PC-3 (cell line): ENCODE results near the gene EPG5. TPM values are rescaled to one million over a fixed set of nuclear protein-coding genes. Genes with fewer than 3 reads are reported as not detected.

Experiments used
- ATAC-seq: fragments of 200-7000 bp; cut with Tn5 transposase; 2 replicates; pipeline ENCODE4 v1.9.1; 2020; ENCODE audit warnings: mild to moderate bottlenecking, moderate library complexity
- BruUV-seq: library from RNA; stranded (reverse); fragments of 400-500 nt; replicated peaks from 2 replicates; lab custom pipeline; 2021; lab: Mats Ljungman, UMichigan
- CTCF ChIA-PET: fragments of 300-600 bp; sonication (Branson Sonifier 250); formaldehyde crosslinking; loops from one replicate; lab custom pipeline; 2022; ENCODE audit warnings: antibody characterized with exemption; lab: Charles Lee
- POLR2A ChIA-PET: fragments of 300-600 bp; sonication (Branson Sonifier 250); formaldehyde crosslinking; loops from one replicate; lab custom pipeline; 2022; ENCODE audit warnings: antibody characterized with exemption; ENCODE audit not compliant: unreplicated experiment; lab: Charles Lee
- DNase-seq: peaks from one replicate; pipeline ENCODE4 v3.0.0-alpha.2; 2015
- H2AFZ ChIP-seq: fragments of 300-600 bp; sonication (generic); 2 replicates; pipeline ENCODE4 v1.6.0; 2016; ENCODE audit warnings: antibody characterized with exemption, low read length
- H3F3A ChIP-seq: fragments of 300-600 bp; sonication (generic); one replicate; pipeline ENCODE4 v1.6.0; 2017; ENCODE audit warnings: antibody characterized with exemption, low read length, control low read depth, mild to moderate bottlenecking; ENCODE audit not compliant: unreplicated experiment
- H3K27ac ChIP-seq: fragments of 300-600 bp; sonication (generic); 2 replicates; pipeline ENCODE4 v1.5.1; 2016; ENCODE audit warnings: mild to moderate bottlenecking, low read length
- H3K27me3 ChIP-seq: fragments of 300-600 bp; sonication (generic); 2 replicates; pipeline ENCODE4 v1.6.1; 2016; ENCODE audit warnings: low read length, mixed read lengths
- H3K36me3 ChIP-seq: fragments of 300-600 bp; sonication (generic); 2 replicates; pipeline ENCODE4 v1.6.1; 2016; ENCODE audit warnings: low read depth, mixed run types, low read length, mixed read lengths
- H3K4me1 ChIP-seq: fragments of 300-600 bp; sonication (generic); 2 replicates; pipeline ENCODE4 v1.5.1; 2016; ENCODE audit warnings: low read length; ENCODE audit not compliant: insufficient read depth
- H3K4me2 ChIP-seq: fragments of 300-600 bp; sonication (generic); 2 replicates; pipeline ENCODE4 v1.6.0; 2016; ENCODE audit warnings: low read length
- H3K4me3 ChIP-seq: fragments of 300-600 bp; sonication (generic); 2 replicates; pipeline ENCODE4 v1.5.1; 2016; ENCODE audit warnings: mild to moderate bottlenecking, low read length, mixed read lengths
- H3K79me2 ChIP-seq: fragments of 300-600 bp; sonication (generic); 2 replicates; pipeline ENCODE4 v1.6.1; 2017; ENCODE audit warnings: low read length, mixed read lengths
- H3K9ac ChIP-seq: fragments of 300-600 bp; sonication (generic); 2 replicates; pipeline ENCODE4 v1.6.0; 2016; ENCODE audit warnings: mild to moderate bottlenecking, low read length
- H3K9me2 ChIP-seq: fragments of 300-600 bp; sonication (generic); replicated peaks from 2 replicates; pipeline ENCODE4 v1.6.1; 2016; ENCODE audit warnings: mixed run types, low read length, mixed read lengths
- H3K9me3 ChIP-seq: fragments of 300-600 bp; sonication (generic); 2 replicates; pipeline ENCODE4 v1.6.1; 2016; ENCODE audit warnings: low read length, mixed read lengths
- H4K20me1 ChIP-seq: fragments of 300-600 bp; sonication (generic); 2 replicates; pipeline ENCODE4 v1.6.1; 2016; ENCODE audit warnings: low read length, mixed read lengths
- CTCF ChIP-seq: fragments of 300-600 bp; sonication (generic); conservative IDR thresholded peaks from 2 replicates; pipeline ENCODE4 v1.5.1; 2017; ENCODE audit warnings: antibody characterized with exemption, low read depth, mild to moderate bottlenecking, low read length
- EZH2 ChIP-seq: fragments of 300-600 bp; sonication (generic); IDR thresholded peaks from one replicate; pipeline ENCODE4 v1.6.1; 2017; ENCODE audit warnings: antibody characterized with exemption, mild to moderate bottlenecking, low read length; ENCODE audit not compliant: unreplicated experiment
- EZH2phosphoT487 ChIP-seq: fragments of 300-600 bp; sonication (generic); IDR thresholded peaks from 2 replicates; pipeline ENCODE4 v1.6.1; 2018; ENCODE audit warnings: mild to moderate bottlenecking, antibody characterized with exemption, low read length, borderline replicate concordance
- intact Hi-C: fragments of 100-400 bp; cut with micrococcal nuclease; formaldehyde crosslinking; loops from 2 replicates; pipeline ENCODE4 v1.9.0; 2023
- total RNA-seq: library from RNA; depleted of rRNA; stranded (reverse); fragments of >200 nt; gene quantifications from 2 replicates; pipeline ENCODE4 v1.2.3, GENCODE V29; 2014

The EPG5 gene
- total RNA-seq, 1 experiment from 2014 or later: 7.1 TPM

- Histone ChIP-seq H3F3A (no peaks in the 10 kb centered on the region), H3K9me3 (no peaks in the 10 kb centered on the region), H3K79me2 (no peaks in the 10 kb centered on the region), H4K20me1 (no peaks in the 10 kb centered on the region), H3K27me3 (no peaks in the 10 kb centered on the region), H3K4me3 (no peak overlapping the region), H3K4me2 (no peak overlapping the region), H3K4me1 (no peaks in the 10 kb centered on the region), H3K36me3 (no peaks in the 10 kb centered on the region; the same call in 1 of the 2 replicates), H3K27ac (no peak overlapping the region), H3K9me2 (no peaks in the 10 kb centered on the region), H3K9ac (no peak overlapping the region), H2AFZ (no peak overlapping the region)
- intact Hi-C loops: no loop called here
- POLR2A ChIA-PET: no interaction called here
- BruUV-seq: no TSS peak
- CTCF ChIA-PET: no interaction called here
- ATAC-seq (no peak), DNase-seq (no peak)
- TF ChIP-seq EZH2phosphoT487: no peak
- no peak for TF ChIP-seq EZH2
- TF ChIP-seq CTCF: no peak
These were observed 106.2 kb downstream of the EPG5 start for GRCh38 chr18:45860971-45861370.

- Histone ChIP-seq H3K27ac (no peak overlapping the region), H3K4me2 (no peak overlapping the region), H3K4me1 (no peaks in the 10 kb centered on the region), H3K27me3 (no peaks in the 10 kb centered on the region), H3K4me3 (no peak overlapping the region), H3K9ac (no peak overlapping the region), H3F3A (no peaks in the 10 kb centered on the region), H3K79me2 (no peaks in the 10 kb centered on the region), H4K20me1 (no peaks in the 10 kb centered on the region), H2AFZ (no peak overlapping the region), H3K36me3 (no peaks in the 10 kb centered on the region; the same call in 1 of the 2 replicates), H3K9me3 (no peaks in the 10 kb centered on the region), H3K9me2 (no peaks in the 10 kb centered on the region)
- CTCF ChIA-PET: no interaction called here
- DNase-seq (no peak), ATAC-seq (no peak)
- POLR2A ChIA-PET: no interaction called here
- intact Hi-C loops: no loop called here
- TF ChIP-seq EZH2phosphoT487 (no peak), CTCF (no peak), EZH2 (no peak)
- no TSS peak for BruUV-seq
These were observed 106.6 kb downstream of the EPG5 start for GRCh38 chr18:45860492-45860891.

GRCh38 chr18:45859334-45859733 is 107.8 kb downstream of the EPG5 start:
- no peak overlapping the region for H3K4me3 ChIP-seq
- H3K4me1 ChIP-seq: no peaks in the 10 kb centered on the region
- H3K9me2 ChIP-seq: no peaks in the 10 kb centered on the region
- no TSS peak for BruUV-seq
- no peak for DNase-seq
- H4K20me1 ChIP-seq: no peaks in the 10 kb centered on the region
- POLR2A ChIA-PET: interaction anchor here (0.6 kb wide), 1 partner anchor 150 kb away, joined by 3 read pairs; no protein-coding TSS in a partner anchor
- CTCF ChIA-PET: no interaction called here
- no peaks in the 10 kb centered on the region for H3F3A ChIP-seq
- H2AFZ ChIP-seq: no peak overlapping the region
- no peak overlapping the region for H3K9ac ChIP-seq
- no peaks in the 10 kb centered on the region for H3K9me3 ChIP-seq
- intact Hi-C loops: no loop called here
- no peak overlapping the region for H3K27ac ChIP-seq
- H3K36me3 ChIP-seq: no peaks in the 10 kb centered on the region
- H3K27me3 ChIP-seq: no peaks in the 10 kb centered on the region
- no peaks in the 10 kb centered on the region for H3K79me2 ChIP-seq
- ATAC-seq: no peak
- TF ChIP-seq EZH2 (no peak), EZH2phosphoT487 (no peak), CTCF (no peak)
- H3K4me2 ChIP-seq: no peak overlapping the region
